ENCODE measurements around the gene SCN9A.

GRCh38 chr2:166364476-166365161 is 11.1 kb downstream of the SCN9A start:
- TF ChIP-seq CTCF (IDR thresholded peaks at IDR 0.05; ENCODE audit: low read length), result no peak
- no peak for TF ChIP-seq EZH2 (optimal IDR thresholded peaks at IDR 0.05; ENCODE audit: low read depth, low read length)

Data from MM.1S (cell line).